B cell (primary cell): Measurements from ENCODE around the gene WDR70.

Source experiments
- CTCF ChIP-seq: fragments of 200-600 bp; IDR thresholded peaks from one replicate; pipeline ENCODE4 v1.8.0; 2022; ENCODE audit warnings: antibody characterized with exemption, mild to moderate bottlenecking
- EZH2 ChIP-seq: IDR thresholded peaks from 2 replicates; pipeline ENCODE4 v1.6.1; 2012; ENCODE audit warnings: borderline replicate concordance, low read depth, mild to moderate bottlenecking, moderate library complexity, low read length; ENCODE audit not compliant: insufficient read depth, poor library complexity, severe bottlenecking

- no peak for TF ChIP-seq CTCF
- no peak for TF ChIP-seq EZH2
Measured at GRCh38 chr5:37683072-37683471, 304.0 kb downstream of the WDR70 start.
